ENCODE results near the gene PCDHGA4.

GRCh38 chr5:141402553-141403243 is 47.9 kb downstream of the PCDHGA4 start, which contains the start of gene PCDHGA9:
- TF ChIP-seq, protein P1, sequence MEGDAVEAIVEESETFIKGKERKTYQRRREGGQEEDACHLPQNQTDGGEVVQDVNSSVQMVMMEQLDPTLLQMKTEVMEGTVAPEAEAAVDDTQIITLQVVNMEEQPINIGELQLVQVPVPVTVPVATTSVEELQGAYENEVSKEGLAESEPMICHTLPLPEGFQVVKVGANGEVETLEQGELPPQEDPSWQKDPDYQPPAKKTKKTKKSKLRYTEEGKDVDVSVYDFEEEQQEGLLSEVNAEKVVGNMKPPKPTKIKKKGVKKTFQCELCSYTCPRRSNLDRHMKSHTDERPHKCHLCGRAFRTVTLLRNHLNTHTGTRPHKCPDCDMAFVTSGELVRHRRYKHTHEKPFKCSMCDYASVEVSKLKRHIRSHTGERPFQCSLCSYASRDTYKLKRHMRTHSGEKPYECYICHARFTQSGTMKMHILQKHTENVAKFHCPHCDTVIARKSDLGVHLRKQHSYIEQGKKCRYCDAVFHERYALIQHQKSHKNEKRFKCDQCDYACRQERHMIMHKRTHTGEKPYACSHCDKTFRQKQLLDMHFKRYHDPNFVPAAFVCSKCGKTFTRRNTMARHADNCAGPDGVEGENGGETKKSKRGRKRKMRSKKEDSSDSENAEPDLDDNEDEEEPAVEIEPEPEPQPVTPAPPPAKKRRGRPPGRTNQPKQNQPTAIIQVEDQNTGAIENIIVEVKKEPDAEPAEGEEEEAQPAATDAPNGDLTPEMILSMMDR (IDR thresholded peaks at IDR 0.05 in 8 of 11, conservative IDR thresholded peaks at IDR 0.05 in 3 of 11) = peak in 4 of 11 experiments; percentile 8 to 19 (median 16)
- no peak for TF ChIP-seq POLR2A (IDR thresholded peaks at IDR 0.05)

Measured in spleen (tissue), 7 donors.